Small intestine (tissue), 16 donors: ENCODE measurements around the gene CFAP90. TPM values are rescaled to one million over a fixed set of nuclear protein-coding genes. Genes with fewer than 3 reads are reported as not detected.

Experiments used
- DNase-seq, 2 donors: peaks; one replicate each; pipeline versions ENCODE4 v3.0.0 to v3.0.0-alpha.2; 2013
- FAIRE-seq: peaks from 2 replicates; lab custom pipeline; 2012; peaks lifted over from hg19 to GRCh38; lab: Jason Lieb, UNC
- H3K27ac ChIP-seq, 3 donors: one replicate each; pipeline ENCODE4 v1.5.1; 2013; ENCODE audit warnings: low read length in 2 of 3, mild to moderate bottlenecking in 2 of 3, control low read depth in 1 of 3, inconsistent platforms in 1 of 3, low read depth in 1 of 3, moderate library complexity in 1 of 3
- H3K27me3 ChIP-seq, 3 donors: one replicate each; pipeline ENCODE4 v1.6.1; 2013; ENCODE audit warnings: low read length in 3 of 3, inconsistent platforms in 1 of 3; ENCODE audit not compliant: control insufficient read depth in 3 of 3, insufficient read depth in 3 of 3
- H3K36me3 ChIP-seq, 3 donors: one replicate each; pipeline ENCODE4 v1.6.1; 2013; ENCODE audit warnings: low read length in 3 of 3, inconsistent platforms in 1 of 3, low read depth in 1 of 3, mild to moderate bottlenecking in 1 of 3, moderate library complexity in 1 of 3; ENCODE audit not compliant: control insufficient read depth in 3 of 3, insufficient read depth in 2 of 3
- H3K4me1 ChIP-seq, 3 donors: one replicate each; pipeline ENCODE4 v1.6.1; 2013; ENCODE audit warnings: low read length in 2 of 3, inconsistent platforms in 1 of 3, low read depth in 1 of 3, mild to moderate bottlenecking in 1 of 3, moderate library complexity in 1 of 3; ENCODE audit not compliant: control insufficient read depth in 3 of 3, insufficient read depth in 2 of 3
- H3K4me3 ChIP-seq, 3 donors: one replicate each; pipeline ENCODE4 v1.5.1; 2013; ENCODE audit warnings: low read length in 3 of 3, control low read depth in 1 of 3, inconsistent platforms in 1 of 3, low read depth in 1 of 3, mild to moderate bottlenecking in 1 of 3, moderate library complexity in 1 of 3
- H3K9me3 ChIP-seq, 2 donors: one replicate each; pipeline ENCODE4 v1.6.1; 2013; ENCODE audit warnings: low read depth in 1 of 2, low read length in 1 of 2; ENCODE audit not compliant: control insufficient read depth in 2 of 2, insufficient read depth in 1 of 2
- WGBS, 3 donors: extraction: QIAGEN DNeasy Blood & Tissue Kit; methylation state at CpG; one replicate each; pipeline ENCODE4 v1.1.7; 2013; 5-methylcytosine and 5-hydroxymethylcytosine counted together
- long read RNA-seq, 10 donors: transcript quantifications; one replicate each; lab custom pipeline, GENCODE V29; 2026
- polyA plus RNA-seq, 4 donors: library from polyadenylated mRNA; stranded (reverse) in 3 of 4; unstranded in 1 of 4; fragments of 200-250 nt in 3 of 4; fragments of 120-200 nt in 1 of 4; gene quantifications; one replicate each; pipeline versions ENCODE4 v1.2.1 to v1.2.3, GENCODE V29; 2013
- donor health status: healthy with polysubstance abuse.
- donor health status: control.
- donor health status: control.
- donor health status: Bipolar disorder and iron deficiency.
- donor health status: healthy.

The CFAP90 gene, protein sequence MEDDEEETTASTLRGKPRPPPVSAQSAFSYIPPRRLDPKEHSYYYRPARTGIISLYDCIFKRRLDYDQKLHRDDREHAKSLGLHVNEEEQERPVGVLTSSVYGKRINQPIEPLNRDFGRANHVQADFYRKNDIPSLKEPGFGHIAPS
- polyA plus RNA-seq, result under 1 TPM in 2 of 4 donors, not detected in 2; 0.16 to 0.56 TPM
- long read RNA-seq, donor 1, result 0 reads
- long read RNA-seq, donor 2, result 0 reads
- long read RNA-seq, donor 3, result 0 reads
- long read RNA-seq, donor 4, result 0 reads
- long read RNA-seq, donor 5, result 0 reads
- long read RNA-seq, donor 6, result 0 reads
- long read RNA-seq, donor 7, result 0 reads
- long read RNA-seq, donor 8, result 0 reads
- long read RNA-seq, donor 9, result 0 reads
- long read RNA-seq, donor 10, result 0 reads

GRCh38 chr5:7850395-7851239 is at the start of gene CFAP90:
CFAP90 (minus strand) TSS chr5:7851133; CDS start chr5:7851021, 112 bp downstream.
- FAIRE-seq, result no peak
- H3K27me3 ChIP-seq, result peaks cover 0 to 22% (median 3%) of the 10 kb centered on the region in 3 donors
- WGBS, 3 donors, result 2 to 4% (median 3%) methylated on average over 45 to 76 of the region's 76 CpGs

DNA sequence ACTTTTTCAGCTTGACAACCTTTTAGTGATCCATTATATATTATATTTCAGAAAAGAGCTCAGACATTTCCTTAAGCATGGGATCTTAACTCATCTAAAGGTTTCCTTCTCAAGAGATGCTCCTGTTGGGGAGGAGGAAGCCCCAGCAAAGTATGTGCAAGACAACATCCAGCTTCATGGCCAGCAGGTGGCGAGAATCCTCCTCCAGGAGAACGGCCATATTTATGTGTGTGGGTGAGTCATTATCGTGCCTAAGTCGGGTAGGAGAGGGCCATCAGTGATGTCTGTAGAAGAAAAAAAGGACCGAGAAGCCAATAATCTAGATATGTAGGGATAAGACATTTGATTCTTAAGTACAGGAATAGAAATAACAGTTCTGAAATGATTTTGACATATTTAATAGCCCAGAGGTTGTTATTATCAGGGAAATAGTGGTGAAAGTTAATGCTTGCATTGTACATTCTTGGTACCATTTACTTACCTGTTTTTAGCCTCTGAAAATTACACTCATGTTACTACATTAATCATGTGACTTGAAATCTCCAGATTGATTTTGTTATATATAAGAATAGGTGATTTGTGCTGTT is 46.2 kb upstream of the CFAP90 start:
- WGBS, 3 donors, result 77 to 83% (median 78%) methylated on average over 5 of the region's 5 CpGs
- FAIRE-seq (no peak), DNase-seq (peak; percentile 21 to 23)
- Histone ChIP-seq H3K36me3 (peaks cover 21 to 30% (median 26%) of the 10 kb centered on the region in 3 donors), H3K4me1 (peaks cover 0 to 4% (median 3%) of the 10 kb centered on the region in 3 donors), H3K4me3 (no peak overlapping the region), H3K27ac (no peak overlapping the region), H3K9me3 (no peaks in the 10 kb centered on the region), H3K27me3 (no peaks in the 10 kb centered on the region)

More at GRCh38 chr5:7850395-7851239, at the start of gene CFAP90:
- DNase-seq, result peak; percentile 9 to 84
- Histone ChIP-seq H3K9me3 (no peaks in the 10 kb centered on the region), H3K4me1 (no peaks in the 10 kb centered on the region), H3K27ac (no peak within 1 kb of the TSS), H3K36me3 (no peaks in the 10 kb centered on the region), H3K4me3 (peak within 1 kb of the TSS; percentile 20 to 53 (median 36))

- no peak for FAIRE-seq
- H3K9me3 ChIP-seq, result no peaks in the 10 kb centered on the region
These were observed 43.9 kb upstream of the CFAP90 start for GRCh38 chr5:7894860-7895259.

DNA sequence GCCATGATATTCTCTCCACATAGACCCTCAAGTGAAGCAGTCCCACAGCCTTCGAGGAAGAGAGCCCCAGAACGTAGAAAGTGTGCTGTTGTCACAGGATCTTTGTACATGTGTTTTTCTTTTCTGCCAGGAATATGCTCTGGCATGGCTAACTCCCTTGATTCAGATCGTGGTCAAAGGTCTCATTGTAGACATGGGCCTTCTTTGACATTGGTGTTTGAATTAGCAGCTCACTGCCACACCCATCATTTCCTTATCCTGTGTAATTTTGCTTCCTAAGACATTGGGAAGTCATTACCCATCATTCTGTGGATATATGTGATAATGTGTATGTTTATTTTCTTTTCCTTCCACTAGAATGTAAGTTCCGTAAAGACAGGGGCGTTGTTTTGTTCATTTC is 43.5 kb upstream of the CFAP90 start:
- peaks cover 19 to 36% (median 26%) of the 10 kb centered on the region in 3 donors for H3K36me3 ChIP-seq
- H3K27me3 ChIP-seq, result no peaks in the 10 kb centered on the region
- DNase-seq (peak; percentile 47 to 79), FAIRE-seq (no peak)
- peaks cover 0 to 4% (median 3%) of the 10 kb centered on the region in 3 donors for H3K4me1 ChIP-seq
- H3K9me3 ChIP-seq, result no peaks in the 10 kb centered on the region
- no peak overlapping the region for H3K4me3 ChIP-seq
- H3K27ac ChIP-seq, result peak overlapping the region in 2 of 3 donors; percentile 36 to 54
- WGBS, 3 donors, result 61 to 75% (median 64%) methylated on average over 5 of the region's 5 CpGs

More at GRCh38 chr5:7894860-7895259, 43.9 kb upstream of the CFAP90 start:
- Histone ChIP-seq H3K36me3 (peaks cover 16 to 35% (median 28%) of the 10 kb centered on the region in 3 donors), H3K27me3 (no peaks in the 10 kb centered on the region), H3K27ac (peak overlapping the region in 1 of 3 donors; percentile 0), H3K4me3 (no peak overlapping the region), H3K4me1 (peaks cover 0 to 4% (median 3%) of the 10 kb centered on the region in 3 donors)
- 58 to 78% (median 71%) methylated on average over 2 of the region's 2 CpGs for WGBS, 3 donors
- no peak for DNase-seq

DNA sequence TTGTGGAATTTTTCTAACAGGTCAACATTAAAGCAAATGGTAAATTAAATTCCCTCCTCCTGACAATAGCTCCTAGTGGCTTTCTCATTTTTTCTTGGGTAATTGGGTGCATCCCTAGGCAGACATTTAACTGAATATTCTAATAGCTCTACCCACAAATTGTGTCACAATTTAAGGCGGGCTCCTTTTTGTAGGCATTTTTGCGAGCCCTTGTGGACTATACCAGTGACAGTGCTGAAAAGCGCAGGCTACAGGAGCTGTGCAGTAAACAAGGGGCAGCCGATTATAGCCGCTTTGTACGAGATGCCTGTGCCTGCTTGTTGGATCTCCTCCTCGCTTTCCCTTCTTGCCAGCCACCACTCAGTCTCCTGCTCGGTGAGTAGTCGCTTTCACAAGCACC is 38.0 kb upstream of the CFAP90 start:
- H3K36me3 ChIP-seq, result peaks cover 7 to 30% (median 19%) of the 10 kb centered on the region in 3 donors
- H3K27me3 ChIP-seq, result no peaks in the 10 kb centered on the region
- no peak overlapping the region for H3K27ac ChIP-seq
- FAIRE-seq, result no peak
- no peak overlapping the region for H3K4me3 ChIP-seq
- no peaks in the 10 kb centered on the region for H3K9me3 ChIP-seq
- 95 to 97% (median 95%) methylated on average over 9 of the region's 9 CpGs for WGBS, 3 donors
- DNase-seq, result no peak
- H3K4me1 ChIP-seq, result no peaks in the 10 kb centered on the region

DNA sequence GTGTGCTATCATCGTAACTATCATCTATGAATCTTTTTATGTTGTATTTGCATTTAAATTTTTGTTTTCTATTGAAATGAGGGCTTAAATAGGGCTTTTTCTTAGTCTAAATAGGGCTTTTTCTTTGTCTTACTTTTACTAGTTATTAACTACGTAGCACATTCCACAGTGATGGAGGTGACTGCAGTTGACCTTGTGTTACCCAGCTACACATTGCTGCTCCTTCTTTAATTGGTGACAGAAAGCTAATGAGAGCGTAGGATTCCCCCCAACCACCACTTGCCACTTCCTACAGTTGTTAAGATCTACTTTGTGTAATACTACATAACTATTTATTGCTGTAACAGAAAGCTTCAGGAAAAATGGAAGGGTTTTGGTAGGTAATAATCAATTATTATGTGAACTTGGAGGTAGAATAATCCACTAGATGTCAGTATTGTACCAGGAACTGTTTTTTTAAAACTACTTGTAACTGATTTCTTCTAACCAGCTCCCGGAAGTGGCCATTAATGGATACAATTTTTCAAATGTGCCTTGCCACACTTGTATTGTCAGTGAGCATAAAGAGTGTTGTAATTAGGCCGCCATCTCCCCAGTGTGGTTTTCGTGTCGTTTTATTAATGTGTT is 36.0 kb upstream of the CFAP90 start:
- peak; percentile 56 to 60 for DNase-seq
- Histone ChIP-seq H3K27me3 (no peaks in the 10 kb centered on the region), H3K36me3 (peaks cover 15 to 33% (median 17%) of the 10 kb centered on the region in 3 donors), H3K4me1 (no peaks in the 10 kb centered on the region), H3K4me3 (no peak overlapping the region), H3K27ac (no peak overlapping the region), H3K9me3 (no peaks in the 10 kb centered on the region)
- 54 to 64% (median 63%) methylated on average over 7 of the region's 7 CpGs for WGBS, 3 donors
- no peak for FAIRE-seq

- WGBS, 3 donors, result 78 to 86% (median 83%) methylated on average over 5 of the region's 5 CpGs
- Histone ChIP-seq H3K36me3 (peaks cover 14 to 39% (median 17%) of the 10 kb centered on the region in 3 donors), H3K4me1 (peaks cover 0 to 2% (median under 1%) of the 10 kb centered on the region in 3 donors), H3K9me3 (peaks cover 0 to 10% of the 10 kb centered on the region in 2 donors), H3K4me3 (no peak overlapping the region), H3K27me3 (no peaks in the 10 kb centered on the region), H3K27ac (no peak overlapping the region)
- FAIRE-seq, result no peak
- no peak for DNase-seq
These were observed 33.7 kb upstream of the CFAP90 start for GRCh38 chr5:7884491-7885267.
